ENCODE results near the gene SERPINE1.

Gene SERPINE1

DNA sequence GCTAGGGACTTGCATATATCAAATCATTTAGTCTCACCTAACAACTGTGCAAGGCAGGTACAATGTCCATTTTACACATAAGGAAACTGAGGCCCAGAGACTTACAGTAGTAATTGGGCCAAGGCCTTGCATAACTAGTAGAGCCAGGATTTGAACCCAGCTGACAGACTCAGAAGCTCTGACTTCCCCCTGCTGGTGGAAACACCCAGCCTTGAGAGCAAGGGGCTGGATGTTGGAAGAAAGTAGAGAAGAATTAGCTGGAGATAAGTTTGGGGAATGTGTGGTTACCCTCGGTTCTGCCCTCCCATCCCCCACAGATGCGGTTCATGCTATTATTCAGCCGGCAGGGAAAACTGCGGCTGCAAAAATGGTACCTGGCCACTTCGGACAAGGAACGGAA lies 29.4 kb downstream of the SERPINE1 start:
- TF ChIP-seq CEBPB (IDR thresholded peaks at IDR 0.05) (no peak), TAF1 (IDR thresholded peaks at IDR 0.05; ENCODE audit: low read depth) (no peak), FOXM1 (IDR thresholded peaks at IDR 0.05; ENCODE audit: borderline replicate concordance, low read depth) (no peak), TCF12 (IDR thresholded peaks at IDR 0.05; ENCODE audit: low read depth) (no peak), YY1 (IDR thresholded peaks at IDR 0.05; ENCODE audit: low read depth) (no peak), NFIC (IDR thresholded peaks at IDR 0.05) (no peak), EGR1 (IDR thresholded peaks at IDR 0.05) (no peak), TEAD4 (IDR thresholded peaks at IDR 0.05) (no peak), EP300 (IDR thresholded peaks at IDR 0.05; ENCODE audit: borderline replicate concordance) (no peak), CREB1 (IDR thresholded peaks at IDR 0.05; ENCODE audit: low read depth) (no peak), ZBTB7A (IDR thresholded peaks at IDR 0.05; ENCODE audit: low read depth) (no peak), MAX (IDR thresholded peaks at IDR 0.05) (no peak), RAD21 (IDR thresholded peaks at IDR 0.05; ENCODE audit: low read depth) (no peak)
- TF ChIP-seq, protein P1, sequence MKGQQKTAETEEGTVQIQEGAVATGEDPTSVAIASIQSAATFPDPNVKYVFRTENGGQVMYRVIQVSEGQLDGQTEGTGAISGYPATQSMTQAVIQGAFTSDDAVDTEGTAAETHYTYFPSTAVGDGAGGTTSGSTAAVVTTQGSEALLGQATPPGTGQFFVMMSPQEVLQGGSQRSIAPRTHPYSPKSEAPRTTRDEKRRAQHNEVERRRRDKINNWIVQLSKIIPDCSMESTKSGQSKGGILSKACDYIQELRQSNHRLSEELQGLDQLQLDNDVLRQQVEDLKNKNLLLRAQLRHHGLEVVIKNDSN (IDR thresholded peaks at IDR 0.05): no peak
- TF ChIP-seq, protein P2, sequence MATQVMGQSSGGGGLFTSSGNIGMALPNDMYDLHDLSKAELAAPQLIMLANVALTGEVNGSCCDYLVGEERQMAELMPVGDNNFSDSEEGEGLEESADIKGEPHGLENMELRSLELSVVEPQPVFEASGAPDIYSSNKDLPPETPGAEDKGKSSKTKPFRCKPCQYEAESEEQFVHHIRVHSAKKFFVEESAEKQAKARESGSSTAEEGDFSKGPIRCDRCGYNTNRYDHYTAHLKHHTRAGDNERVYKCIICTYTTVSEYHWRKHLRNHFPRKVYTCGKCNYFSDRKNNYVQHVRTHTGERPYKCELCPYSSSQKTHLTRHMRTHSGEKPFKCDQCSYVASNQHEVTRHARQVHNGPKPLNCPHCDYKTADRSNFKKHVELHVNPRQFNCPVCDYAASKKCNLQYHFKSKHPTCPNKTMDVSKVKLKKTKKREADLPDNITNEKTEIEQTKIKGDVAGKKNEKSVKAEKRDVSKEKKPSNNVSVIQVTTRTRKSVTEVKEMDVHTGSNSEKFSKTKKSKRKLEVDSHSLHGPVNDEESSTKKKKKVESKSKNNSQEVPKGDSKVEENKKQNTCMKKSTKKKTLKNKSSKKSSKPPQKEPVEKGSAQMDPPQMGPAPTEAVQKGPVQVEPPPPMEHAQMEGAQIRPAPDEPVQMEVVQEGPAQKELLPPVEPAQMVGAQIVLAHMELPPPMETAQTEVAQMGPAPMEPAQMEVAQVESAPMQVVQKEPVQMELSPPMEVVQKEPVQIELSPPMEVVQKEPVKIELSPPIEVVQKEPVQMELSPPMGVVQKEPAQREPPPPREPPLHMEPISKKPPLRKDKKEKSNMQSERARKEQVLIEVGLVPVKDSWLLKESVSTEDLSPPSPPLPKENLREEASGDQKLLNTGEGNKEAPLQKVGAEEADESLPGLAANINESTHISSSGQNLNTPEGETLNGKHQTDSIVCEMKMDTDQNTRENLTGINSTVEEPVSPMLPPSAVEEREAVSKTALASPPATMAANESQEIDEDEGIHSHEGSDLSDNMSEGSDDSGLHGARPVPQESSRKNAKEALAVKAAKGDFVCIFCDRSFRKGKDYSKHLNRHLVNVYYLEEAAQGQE (IDR thresholded peaks at IDR 0.05; ENCODE audit: low read depth): no peak

DNA sequence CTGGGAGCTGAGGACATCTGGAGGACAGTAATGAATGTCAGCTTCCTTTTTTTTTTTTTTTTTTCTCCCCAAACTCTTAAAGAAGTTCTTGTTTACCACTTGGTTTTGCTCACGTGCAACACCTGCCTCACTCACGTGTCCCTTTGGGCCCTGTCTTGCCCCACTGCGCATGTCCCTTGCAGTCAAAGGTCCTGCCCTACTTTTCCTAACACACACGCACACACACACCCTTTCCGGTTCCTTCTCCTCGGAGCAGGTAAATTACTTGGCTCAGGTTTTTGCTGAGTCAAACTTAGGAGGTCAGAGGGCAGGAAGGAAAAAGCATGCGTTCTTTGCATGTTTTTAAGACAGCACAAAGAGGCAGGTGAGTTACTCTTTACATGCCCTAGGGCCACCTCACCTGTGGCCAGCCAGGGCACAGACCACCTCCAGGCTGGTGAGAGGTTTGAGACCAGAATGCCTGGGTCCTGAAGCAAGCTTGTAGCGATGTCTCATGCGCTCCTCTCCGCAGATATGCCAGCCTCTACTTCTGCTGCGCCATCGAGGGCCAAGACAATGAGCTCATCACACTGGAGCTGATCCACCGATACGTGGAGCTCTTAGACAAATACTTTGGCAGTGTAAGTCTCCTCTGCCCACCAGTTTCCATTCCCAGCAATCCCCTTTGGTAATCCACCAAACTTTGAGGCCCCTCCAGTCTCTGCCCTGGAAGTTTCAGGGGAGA lies 30.1 kb downstream of the SERPINE1 start:
- TF ChIP-seq, protein P2 (IDR thresholded peaks at IDR 0.05; ENCODE audit: low read depth): no peak
- TF ChIP-seq NFIC (IDR thresholded peaks at IDR 0.05) (no peak), EGR1 (IDR thresholded peaks at IDR 0.05) (no peak), MAX (IDR thresholded peaks at IDR 0.05) (no peak)

GRCh38 chr7:101159696-101160674 lies 33.1 kb downstream of the SERPINE1 start:
- TF ChIP-seq EGR1 (IDR thresholded peaks at IDR 0.05): no peak
- TF ChIP-seq RAD21 (IDR thresholded peaks at IDR 0.05; ENCODE audit: low read depth): no peak
- no peak for TF ChIP-seq CEBPB (IDR thresholded peaks at IDR 0.05)
- TF ChIP-seq ZBTB7A (IDR thresholded peaks at IDR 0.05; ENCODE audit: low read depth): no peak
- TF ChIP-seq, protein P1 (IDR thresholded peaks at IDR 0.05): no peak

DNA sequence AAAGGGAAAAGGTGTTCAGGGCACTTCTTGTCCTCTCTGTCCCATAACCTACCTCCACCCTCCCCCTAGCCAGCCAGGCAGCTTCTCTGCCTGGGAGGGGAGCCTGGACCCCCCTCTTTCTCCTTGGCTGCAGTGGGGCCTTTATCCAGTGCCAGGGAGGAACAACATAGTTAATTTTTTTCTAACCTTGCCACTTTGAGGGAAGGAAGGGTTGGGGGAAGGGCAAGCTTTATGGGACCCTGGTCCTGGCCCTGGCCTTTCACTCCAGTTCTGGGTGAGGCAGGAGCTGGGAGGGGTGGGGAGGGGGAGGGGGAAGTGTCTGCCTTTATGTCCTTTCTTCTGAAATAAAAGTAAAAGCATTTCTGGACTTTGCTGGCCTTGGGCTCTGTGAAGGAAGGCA lies 34.0 kb downstream of the SERPINE1 start:
- TF ChIP-seq TAF1 (IDR thresholded peaks at IDR 0.05; ENCODE audit: low read depth) (no peak), YY1 (IDR thresholded peaks at IDR 0.05; ENCODE audit: low read depth) (no peak), TEAD4 (IDR thresholded peaks at IDR 0.05) (no peak), EP300 (IDR thresholded peaks at IDR 0.05; ENCODE audit: borderline replicate concordance) (no peak), CREB1 (IDR thresholded peaks at IDR 0.05; ENCODE audit: low read depth) (no peak), NFIC (IDR thresholded peaks at IDR 0.05) (no peak), RAD21 (IDR thresholded peaks at IDR 0.05; ENCODE audit: low read depth) (no peak)
- TF ChIP-seq, protein P1 (IDR thresholded peaks at IDR 0.05): no peak

DNA sequence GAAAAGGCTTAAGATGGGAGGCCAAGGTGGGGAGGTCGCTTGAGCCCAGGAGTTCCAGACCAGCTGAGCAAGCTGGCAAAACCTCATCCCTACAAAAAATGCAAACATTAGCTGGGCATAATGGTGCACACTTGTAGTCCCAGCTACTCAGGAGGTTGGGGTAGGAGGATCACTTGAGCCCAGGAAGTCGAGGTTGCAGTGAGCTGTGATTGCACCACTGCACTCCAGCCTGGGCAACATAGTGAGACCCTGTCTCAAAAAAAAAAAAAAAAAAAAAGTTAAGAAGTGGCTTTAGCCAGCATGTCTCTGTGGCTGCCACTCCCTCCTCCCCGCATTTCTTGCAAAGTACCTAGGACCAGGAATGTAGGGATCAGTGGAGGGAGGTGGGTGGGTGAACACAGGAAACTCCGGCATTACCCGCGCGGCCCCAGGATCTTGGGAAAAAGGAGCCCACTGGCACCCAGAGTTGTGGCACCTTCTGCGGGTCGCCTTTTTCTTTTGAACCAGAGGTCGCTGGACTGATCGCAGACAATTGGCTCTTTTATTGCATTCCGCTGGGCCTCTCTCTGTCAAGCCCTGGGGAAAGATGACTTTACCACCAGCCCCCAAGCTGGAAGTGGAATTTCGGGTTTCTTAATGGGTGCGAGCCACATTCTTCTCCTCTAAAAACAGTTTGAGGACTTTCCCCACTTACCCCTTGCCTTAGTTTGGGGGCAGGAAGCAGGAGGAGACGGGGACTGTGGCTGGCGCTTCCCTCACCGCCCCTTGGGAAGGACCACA lies 35.0 kb downstream of the SERPINE1 start:
- no peak for TF ChIP-seq NFIC (IDR thresholded peaks at IDR 0.05)
- TF ChIP-seq FOXM1 (IDR thresholded peaks at IDR 0.05; ENCODE audit: borderline replicate concordance, low read depth): no peak
- no peak for TF ChIP-seq YY1 (IDR thresholded peaks at IDR 0.05; ENCODE audit: low read depth)
- no peak for TF ChIP-seq CEBPB (IDR thresholded peaks at IDR 0.05)
- TF ChIP-seq, protein P1 (IDR thresholded peaks at IDR 0.05): no peak
- TF ChIP-seq, protein P2 (IDR thresholded peaks at IDR 0.05; ENCODE audit: low read depth): no peak
- no peak for TF ChIP-seq TAF1 (IDR thresholded peaks at IDR 0.05; ENCODE audit: low read depth)
- no peak for TF ChIP-seq RAD21 (IDR thresholded peaks at IDR 0.05; ENCODE audit: low read depth)
- no peak for TF ChIP-seq EGR1 (IDR thresholded peaks at IDR 0.05)
- no peak for TF ChIP-seq ZBTB7A (IDR thresholded peaks at IDR 0.05; ENCODE audit: low read depth)
- no peak for TF ChIP-seq EP300 (IDR thresholded peaks at IDR 0.05; ENCODE audit: borderline replicate concordance)
- no peak for TF ChIP-seq TCF12 (IDR thresholded peaks at IDR 0.05; ENCODE audit: low read depth)
- TF ChIP-seq TEAD4 (IDR thresholded peaks at IDR 0.05): no peak
- no peak for TF ChIP-seq MAX (IDR thresholded peaks at IDR 0.05)
- no peak for TF ChIP-seq CREB1 (IDR thresholded peaks at IDR 0.05; ENCODE audit: low read depth)
